Measurements from ENCODE around the gene SC5D. TPM values are rescaled to one million over a fixed set of nuclear protein-coding genes. Genes with fewer than 3 reads are reported as not detected.

Gene SC5D
- total and polyA plus RNA-seq, 2 of the 8 experiments (the other 6 are each of a cell fraction or from before 2014, with no cell fraction given) = 73.9 to 90.3 TPM

DNA sequence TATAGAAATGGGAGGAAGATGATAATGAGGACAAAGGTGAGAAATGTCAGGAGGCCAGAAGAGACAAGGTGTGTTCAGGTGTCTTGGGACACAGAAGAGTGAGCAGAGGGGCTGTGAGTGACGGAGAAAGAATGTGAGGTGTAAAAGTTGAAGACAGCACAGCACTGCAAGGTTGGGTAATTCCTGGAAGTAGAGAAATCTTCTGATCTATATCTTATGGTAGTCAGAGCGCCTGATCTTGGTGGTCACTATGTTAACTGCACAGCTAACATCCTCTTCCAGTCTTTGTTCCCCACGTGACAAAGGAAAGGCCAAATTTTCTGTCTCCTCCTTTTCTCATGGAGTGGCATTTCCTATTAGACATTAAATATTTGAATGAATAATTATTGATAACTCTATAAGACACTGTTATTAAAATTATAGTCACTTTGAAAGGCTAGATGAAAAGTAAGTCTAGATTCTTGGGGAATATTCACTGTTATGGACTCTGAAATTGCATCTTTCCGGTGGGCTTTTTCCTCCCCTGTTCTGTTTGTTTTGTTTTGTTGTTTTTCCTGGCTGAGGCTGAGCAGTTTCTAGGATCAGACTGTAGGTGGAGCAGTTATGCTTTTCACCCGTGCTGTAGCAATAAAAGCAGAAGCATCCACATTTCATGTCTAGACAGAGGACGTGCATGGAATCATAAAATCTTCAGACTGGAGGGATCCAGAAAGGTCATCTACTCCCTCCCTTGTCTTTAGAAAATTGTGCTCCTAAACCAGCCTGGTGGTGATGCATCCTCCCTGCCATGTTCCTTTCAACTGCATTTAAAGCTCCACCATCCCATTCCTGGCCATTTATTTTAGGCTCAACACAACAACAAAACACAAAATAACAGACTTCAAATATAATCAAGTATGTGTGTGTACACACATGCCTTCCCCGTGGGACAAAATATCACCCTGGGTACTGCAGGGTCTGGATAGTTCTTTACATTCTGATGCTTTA, 26.6 kb downstream of the SC5D start:
- H2BK5ac ChIP-seq (ENCODE audit: low read depth, low read length) = no peak overlapping the region
- peak overlapping the region; percentile 78; the same call in 1 of the 2 replicates for H2BK12ac ChIP-seq (ENCODE audit: low read depth, low read length)
- no peaks in the 10 kb centered on the region for H3K36me3 ChIP-seq (ENCODE audit: control insufficient read depth in 2 of 4, insufficient read depth in 4 of 4, low read length in 3 of 4)
- CTCF ChIA-PET (ENCODE audit: partially characterized antibody) = interaction anchor here (0.6 to 2.3 kb wide), 34 partner anchors 11 to 331 kb away, joined by 3 to 11 read pairs (median 4); partner anchors contain the start of gene SC5D
- no peak overlapping the region for H3K4me2 ChIP-seq (ENCODE audit: insufficient read depth in 1 of 2, low read depth in 2 of 2, low read length in 2 of 2)
- no peaks in the 10 kb centered on the region for H3K79me2 ChIP-seq (ENCODE audit: control insufficient read depth in 1 of 2, insufficient read depth in 2 of 2, low read length in 2 of 2)
- peak overlapping the region; percentile 50 for H2BK120ac ChIP-seq (replicated peaks; ENCODE audit: low read depth, low read length)
- peak; percentile 99 for FAIRE-seq
- H3K56ac ChIP-seq (replicated peaks; ENCODE audit: insufficient read length, low read depth, low read length) = no peak overlapping the region
- H3K27me3 ChIP-seq (replicated peaks in 1 of 4; ENCODE audit: control insufficient read depth in 3 of 4, extremely low read depth in 1 of 4, insufficient read depth in 3 of 4, low read length in 3 of 4) = no peaks in the 10 kb centered on the region
- POLR2A ChIA-PET (ENCODE audit: partially characterized antibody) = interaction anchor here (1.1 kb wide), 1 partner anchor 10 kb away, joined by 3 read pairs; no protein-coding TSS in a partner anchor
- H4K20me1 ChIP-seq (replicated peaks in 1 of 2; ENCODE audit: control insufficient read depth in 1 of 2, insufficient read depth in 2 of 2, low read length in 2 of 2) = no peaks in the 10 kb centered on the region
- DNase-seq (ENCODE audit: low read depth in 1 of 2, low spot score in 2 of 2) = no peak
- no peak overlapping the region for H3K4ac ChIP-seq (replicated peaks; ENCODE audit: insufficient read length, low read depth, low read length)
- H3K23me2 ChIP-seq (ENCODE audit: low read depth, low read length) = no peaks in the 10 kb centered on the region
- 67% methylated on average over 7 of the region's 7 CpGs; no CpG with 5 or more reads in 1 of the 2 experiments for WGBS, 2 experiments (ENCODE audit: extremely low coverage in 1 of 2, insufficient coverage in 1 of 2, insufficient read length in 1 of 2, insufficient replicate concordance in 2 of 2, low coverage in 1 of 2, low lambda C conversion rate in 2 of 2, missing lambda C conversion rate in 1 of 2)
- no peak overlapping the region for H2BK15ac ChIP-seq (ENCODE audit: low read length)
- no peak overlapping the region for H4K8ac ChIP-seq (ENCODE audit: extremely low read depth, insufficient read depth, low read length)
- no peak overlapping the region for H3K14ac ChIP-seq (ENCODE audit: insufficient read length)
- 0 out of 2 replicates have a peak overlapping the region, but pooled peaks have one; percentile 13 for H2BK20ac ChIP-seq (ENCODE audit: low read length)
- no peaks in the 10 kb centered on the region for H3K79me1 ChIP-seq (ENCODE audit: low read depth, low read length)
- H4K91ac ChIP-seq (replicated peaks; ENCODE audit: insufficient read length, low read length) = peak overlapping the region; percentile 76
- H3K9me3 ChIP-seq (ENCODE audit: insufficient read depth in 2 of 2, low read depth in 1 of 2, low read length in 1 of 2) = no peaks in the 10 kb centered on the region
- peak overlapping the region; percentile 47; the same call in 1 of the 2 replicates for H2AK5ac ChIP-seq (ENCODE audit: low read depth, low read length)
- peaks cover 0 to 3% (median 3%) of the 10 kb centered on the region in 4 experiments; a peak in 3 of 7 replicates for H3K4me1 ChIP-seq (replicated peaks in 1 of 4; ENCODE audit: control insufficient read depth in 3 of 4, insufficient read depth in 4 of 4, low read length in 3 of 4)
- H3K27ac ChIP-seq (ENCODE audit: low read depth, low read length) = no peak overlapping the region
- H3K4me3 ChIP-seq (ENCODE audit: extremely low read depth in 1 of 4, insufficient read depth in 2 of 4, low read depth in 3 of 4, low read length in 4 of 4) = no peak overlapping the region
- peak overlapping the region; percentile 66; the same call in 1 of the 2 replicates for H3K18ac ChIP-seq (ENCODE audit: extremely low read depth, low read length)
- H4K5ac ChIP-seq (ENCODE audit: insufficient read length, low read depth, low read length) = no peak overlapping the region
- H3K23ac ChIP-seq (ENCODE audit: insufficient read length) = no peak overlapping the region
- H2AFZ ChIP-seq (ENCODE audit: low read length) = peak overlapping the region; percentile 10; the same call in 1 of the 2 replicates
- H3K9ac ChIP-seq (replicated peaks in 1 of 4; ENCODE audit: extremely low read depth in 1 of 4, low read depth in 3 of 4, low read length in 3 of 4) = no peak overlapping the region
- no peak for TF ChIP-seq SIN3A (conservative IDR thresholded peaks at IDR 0.05 in 1 of 2, IDR thresholded peaks at IDR 0.05 in 1 of 2; ENCODE audit: low read depth in 1 of 2, low read length in 2 of 2)
- TF ChIP-seq, protein P1, sequence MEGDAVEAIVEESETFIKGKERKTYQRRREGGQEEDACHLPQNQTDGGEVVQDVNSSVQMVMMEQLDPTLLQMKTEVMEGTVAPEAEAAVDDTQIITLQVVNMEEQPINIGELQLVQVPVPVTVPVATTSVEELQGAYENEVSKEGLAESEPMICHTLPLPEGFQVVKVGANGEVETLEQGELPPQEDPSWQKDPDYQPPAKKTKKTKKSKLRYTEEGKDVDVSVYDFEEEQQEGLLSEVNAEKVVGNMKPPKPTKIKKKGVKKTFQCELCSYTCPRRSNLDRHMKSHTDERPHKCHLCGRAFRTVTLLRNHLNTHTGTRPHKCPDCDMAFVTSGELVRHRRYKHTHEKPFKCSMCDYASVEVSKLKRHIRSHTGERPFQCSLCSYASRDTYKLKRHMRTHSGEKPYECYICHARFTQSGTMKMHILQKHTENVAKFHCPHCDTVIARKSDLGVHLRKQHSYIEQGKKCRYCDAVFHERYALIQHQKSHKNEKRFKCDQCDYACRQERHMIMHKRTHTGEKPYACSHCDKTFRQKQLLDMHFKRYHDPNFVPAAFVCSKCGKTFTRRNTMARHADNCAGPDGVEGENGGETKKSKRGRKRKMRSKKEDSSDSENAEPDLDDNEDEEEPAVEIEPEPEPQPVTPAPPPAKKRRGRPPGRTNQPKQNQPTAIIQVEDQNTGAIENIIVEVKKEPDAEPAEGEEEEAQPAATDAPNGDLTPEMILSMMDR (IDR thresholded peaks at IDR 0.05; ENCODE audit: control extremely low read depth in 1 of 3, insufficient read depth in 1 of 3, low read depth in 1 of 3, low read length in 3 of 3) = peak in 2 of 3 experiments; percentile 66 to 80; a peak in 2 of 4 replicates
- no peak for TF ChIP-seq SIX5 (IDR thresholded peaks at IDR 0.05; ENCODE audit: low read depth, low read length)
- TF ChIP-seq RAD21 (IDR thresholded peaks at IDR 0.05 in 1 of 2, conservative IDR thresholded peaks at IDR 0.05 in 1 of 2; ENCODE audit: low read depth in 2 of 2, low read length in 2 of 2) = peak; percentile 83 to 88
- TF ChIP-seq CEBPB (IDR thresholded peaks at IDR 0.05; ENCODE audit: low read depth, low read length) = no peak

Measured in H1 (cell line).